ENCODE measurements around the gene CHCHD5. TPM values are rescaled to one million over a fixed set of nuclear protein-coding genes. Genes with fewer than 3 reads are reported as not detected.

The CHCHD5 gene
- total and polyA plus RNA-seq, 2 donors from 2014 or later = 39.6 to 104 TPM

DNA sequence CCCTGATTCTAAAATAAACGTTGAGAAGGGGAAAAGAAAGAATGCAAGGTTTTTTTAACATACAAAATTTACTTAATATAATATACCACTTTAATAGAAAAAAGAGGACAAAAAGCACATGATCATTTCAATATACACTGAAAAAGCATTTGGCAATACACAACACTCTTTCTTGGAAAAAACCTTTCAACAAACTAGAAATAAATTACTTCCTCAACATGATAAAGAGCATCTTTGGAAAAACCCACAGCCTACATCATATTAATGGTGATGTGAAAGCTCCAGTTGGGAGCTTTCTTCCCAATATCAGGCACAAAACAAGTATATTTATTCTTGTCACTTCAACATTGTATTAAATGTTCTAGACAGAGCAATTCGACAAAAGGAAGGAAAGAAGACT lies 45.1 kb upstream of the CHCHD5 start:
- Histone ChIP-seq H3K36me3 (ENCODE audit: control insufficient read depth in 2 of 3, insufficient read depth in 3 of 3, low read length in 3 of 3) (no peaks in the 10 kb centered on the region), H3K27me3 (ENCODE audit: control insufficient read depth, insufficient read depth, low read length) (no peaks in the 10 kb centered on the region), H3K9me3 (ENCODE audit: control insufficient read depth in 2 of 3, insufficient read depth in 1 of 3, low read length in 3 of 3) (no peaks in the 10 kb centered on the region), H3K4me1 (ENCODE audit: control insufficient read depth in 2 of 3, insufficient read depth in 2 of 3, low read depth in 1 of 3, low read length in 3 of 3) (peaks cover 0 to 5% (median 2%) of the 10 kb centered on the region in 3 donors), H3K27ac (ENCODE audit: low read depth in 2 of 2, low read length in 2 of 2) (no peak overlapping the region), H3K4me3 (ENCODE audit: low read length in 3 of 3) (no peak overlapping the region), H3K9ac (ENCODE audit: low read length in 3 of 3) (no peak overlapping the region)
- intact Hi-C loops (cut with DNase I) = no loop called here
- no peak for DNase-seq
- TF ChIP-seq, protein P1, sequence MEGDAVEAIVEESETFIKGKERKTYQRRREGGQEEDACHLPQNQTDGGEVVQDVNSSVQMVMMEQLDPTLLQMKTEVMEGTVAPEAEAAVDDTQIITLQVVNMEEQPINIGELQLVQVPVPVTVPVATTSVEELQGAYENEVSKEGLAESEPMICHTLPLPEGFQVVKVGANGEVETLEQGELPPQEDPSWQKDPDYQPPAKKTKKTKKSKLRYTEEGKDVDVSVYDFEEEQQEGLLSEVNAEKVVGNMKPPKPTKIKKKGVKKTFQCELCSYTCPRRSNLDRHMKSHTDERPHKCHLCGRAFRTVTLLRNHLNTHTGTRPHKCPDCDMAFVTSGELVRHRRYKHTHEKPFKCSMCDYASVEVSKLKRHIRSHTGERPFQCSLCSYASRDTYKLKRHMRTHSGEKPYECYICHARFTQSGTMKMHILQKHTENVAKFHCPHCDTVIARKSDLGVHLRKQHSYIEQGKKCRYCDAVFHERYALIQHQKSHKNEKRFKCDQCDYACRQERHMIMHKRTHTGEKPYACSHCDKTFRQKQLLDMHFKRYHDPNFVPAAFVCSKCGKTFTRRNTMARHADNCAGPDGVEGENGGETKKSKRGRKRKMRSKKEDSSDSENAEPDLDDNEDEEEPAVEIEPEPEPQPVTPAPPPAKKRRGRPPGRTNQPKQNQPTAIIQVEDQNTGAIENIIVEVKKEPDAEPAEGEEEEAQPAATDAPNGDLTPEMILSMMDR (IDR thresholded peaks at IDR 0.05; ENCODE audit: borderline replicate concordance, extremely low read depth, insufficient read depth) = no peak
- no peak for FAIRE-seq

DNA sequence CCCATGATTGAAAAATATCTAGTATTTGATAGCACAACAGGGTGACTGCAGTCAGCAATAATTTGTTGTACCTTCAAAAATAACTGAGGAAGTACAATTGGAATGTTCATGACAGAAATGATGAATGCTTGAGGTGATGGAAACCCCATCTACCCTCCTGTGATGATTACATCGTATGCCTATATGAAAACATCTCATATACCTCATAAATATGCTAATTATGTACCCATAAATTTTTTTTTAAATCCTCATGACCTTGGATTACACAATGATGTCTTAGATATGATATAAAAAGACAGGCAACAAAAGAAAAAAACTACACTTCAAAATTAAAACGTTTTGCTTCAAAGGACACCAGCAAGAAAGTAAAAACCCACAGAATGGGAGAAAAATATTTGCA lies 43.5 kb upstream of the CHCHD5 start:
- Histone ChIP-seq H3K4me3 (ENCODE audit: low read length in 3 of 3) (peak overlapping the region in 1 of 3 donors; percentile 74), H3K9ac (ENCODE audit: low read length in 3 of 3) (no peak overlapping the region), H3K9me3 (ENCODE audit: control insufficient read depth in 2 of 3, insufficient read depth in 1 of 3, low read length in 3 of 3) (no peaks in the 10 kb centered on the region), H3K27ac (ENCODE audit: low read depth in 2 of 2, low read length in 2 of 2) (no peak overlapping the region), H3K36me3 (ENCODE audit: control insufficient read depth in 2 of 3, insufficient read depth in 3 of 3, low read length in 3 of 3) (no peaks in the 10 kb centered on the region), H3K27me3 (ENCODE audit: control insufficient read depth, insufficient read depth, low read length) (no peaks in the 10 kb centered on the region), H3K4me1 (ENCODE audit: control insufficient read depth in 2 of 3, insufficient read depth in 2 of 3, low read depth in 1 of 3, low read length in 3 of 3) (peaks cover 0 to 5% (median 2%) of the 10 kb centered on the region in 3 donors)
- TF ChIP-seq, protein P1 (IDR thresholded peaks at IDR 0.05; ENCODE audit: borderline replicate concordance, extremely low read depth, insufficient read depth) = no peak
- intact Hi-C loops (cut with DNase I) = no loop called here
- FAIRE-seq = no peak
- DNase-seq = no peak

DNA sequence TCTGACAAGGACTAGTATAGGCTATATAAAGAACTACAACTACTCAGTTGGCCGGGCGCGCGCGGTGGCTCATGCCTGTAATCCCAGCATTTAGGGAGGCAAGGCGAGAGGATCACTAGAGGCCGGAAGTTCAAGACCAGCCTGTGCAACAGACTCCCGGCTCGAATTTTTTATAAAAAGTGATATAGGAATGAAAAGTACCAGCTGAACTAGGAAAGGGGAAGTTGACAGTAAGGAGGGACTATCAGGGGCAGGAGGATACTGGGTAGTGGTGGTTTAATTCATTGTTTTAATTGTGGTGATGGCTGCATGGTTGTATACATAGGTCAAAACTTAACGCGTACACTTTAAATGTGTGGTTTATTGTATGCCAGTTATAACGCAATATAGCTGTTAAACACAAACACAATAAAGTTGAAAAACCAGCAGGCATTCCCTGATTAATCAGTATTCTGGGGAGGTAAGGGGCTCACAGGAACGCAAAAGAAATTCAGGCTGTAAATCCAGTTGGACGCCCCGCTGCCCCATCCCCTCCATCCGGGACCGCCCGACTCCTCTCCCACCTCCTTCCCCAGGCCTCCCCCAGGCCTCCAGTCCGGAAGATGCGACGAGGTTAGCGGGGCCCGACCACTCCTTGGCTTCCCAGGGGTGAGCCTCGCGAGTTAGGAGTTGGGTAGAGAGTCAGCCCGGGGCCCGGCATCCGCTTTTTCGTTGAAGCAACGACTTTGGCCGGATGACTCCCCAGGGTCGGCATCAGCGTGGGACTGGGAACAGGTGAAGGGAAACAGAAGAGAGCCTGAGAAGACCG lies 42.9 kb upstream of the CHCHD5 start:
- Histone ChIP-seq H3K27me3 (ENCODE audit: control insufficient read depth, insufficient read depth, low read length) (no peaks in the 10 kb centered on the region), H3K4me1 (ENCODE audit: control insufficient read depth in 2 of 3, insufficient read depth in 2 of 3, low read depth in 1 of 3, low read length in 3 of 3) (peaks cover 0 to 5% (median 2%) of the 10 kb centered on the region in 3 donors), H3K4me3 (ENCODE audit: low read length in 3 of 3) (peak overlapping the region; percentile 74 to 95 (median 90)), H3K9me3 (ENCODE audit: control insufficient read depth in 2 of 3, insufficient read depth in 1 of 3, low read length in 3 of 3) (no peaks in the 10 kb centered on the region), H3K9ac (ENCODE audit: low read length in 3 of 3) (peak overlapping the region; percentile 53 to 85 (median 75)), H3K27ac (ENCODE audit: low read depth in 2 of 2, low read length in 2 of 2) (peak overlapping the region; percentile 90 to 95), H3K36me3 (ENCODE audit: control insufficient read depth in 2 of 3, insufficient read depth in 3 of 3, low read length in 3 of 3) (peaks cover 0 to 2% (median 0%) of the 10 kb centered on the region in 3 donors)
- intact Hi-C loops (cut with DNase I) = no loop called here
- TF ChIP-seq, protein P1 (IDR thresholded peaks at IDR 0.05; ENCODE audit: borderline replicate concordance, extremely low read depth, insufficient read depth) = no peak
- FAIRE-seq = no peak
- peak; percentile 85 to 93 (median 90) for DNase-seq

Data from kidney (tissue), 14 donors.